H1 (cell line): ENCODE measurements around the gene RFX6. TPM values are rescaled to one million over a fixed set of nuclear protein-coding genes. Genes with fewer than 3 reads are reported as not detected.

Experiments used
- SIN3A ChIP-seq, 2 experiments: IDR thresholded peaks in 1 of 2; conservative IDR thresholded peaks in 1 of 2; 2 replicates each; pipeline ENCODE4 v1.6.1; 2011 to 2012; ENCODE audit warnings: low read length in 2 of 2, improper control_type of control experiment in 1 of 2, low read depth in 1 of 2, mild to moderate bottlenecking in 1 of 2
- polyA plus RNA-seq, 7 experiments: library from polyadenylated mRNA; depleted of rRNA in 3 of 7; stranded (reverse) in 5 of 7; unstranded in 2 of 7; fragments of >200 nt in 5 of 7; fragments of 200-250 nt in 2 of 7; gene quantifications; 1 replicate in 5 of 7; 2 replicates in 1 of 7; 4 replicates in 1 of 7; pipeline versions ENCODE4 v1.2.1 to v1.2.3, GENCODE V29; 2011 to 2013; ENCODE audit warnings: missing spikeins in 2 of 7, mixed read lengths in 2 of 7
- total RNA-seq: library from RNA; stranded (reverse); fragmentation: NEBNext Ultra II Directional; extraction: Animal tissue kit (Norgen Biotek cat#: 25700); gene quantifications from 2 replicates; pipeline ENCODE4 v1.2.1, GENCODE V29; 2021

Gene RFX6
- total and polyA plus RNA-seq, 2 of the 8 experiments (the other 6 are each of a cell fraction or from before 2014, with no cell fraction given): not detected

GRCh38 chr6:116877743-116878142 is 701 bp downstream of the RFX6 start (continued):
- no peak for TF ChIP-seq SIN3A (conservative IDR thresholded peaks at IDR 0.05 in 1 of 2, IDR thresholded peaks at IDR 0.05 in 1 of 2; ENCODE audit: low read depth in 1 of 2, low read length in 2 of 2)
- TF ChIP-seq, all 59 proteins: peak for 2
